ENCODE results near the gene DAPK1.

DNA sequence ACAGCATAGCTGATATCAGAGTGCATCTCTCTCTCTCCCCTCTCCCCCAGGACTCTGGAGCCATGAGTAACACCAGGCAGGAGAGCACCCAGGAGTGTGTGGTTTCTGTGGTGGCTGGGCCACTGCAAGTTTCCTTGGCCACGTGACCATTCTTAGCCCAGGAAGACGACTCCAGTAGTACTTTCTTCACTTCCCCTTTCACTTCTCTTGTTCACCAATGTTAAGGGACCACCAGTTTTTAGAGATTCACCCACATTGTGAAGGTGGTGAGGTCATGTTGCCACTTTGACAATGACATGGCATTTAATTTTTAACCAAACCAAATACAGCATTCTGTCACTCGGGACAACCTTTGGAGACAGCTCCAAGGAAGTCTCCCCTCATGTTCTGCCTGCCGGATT, 17.9 kb upstream of the DAPK1 start:
- TF ChIP-seq, protein P1, sequence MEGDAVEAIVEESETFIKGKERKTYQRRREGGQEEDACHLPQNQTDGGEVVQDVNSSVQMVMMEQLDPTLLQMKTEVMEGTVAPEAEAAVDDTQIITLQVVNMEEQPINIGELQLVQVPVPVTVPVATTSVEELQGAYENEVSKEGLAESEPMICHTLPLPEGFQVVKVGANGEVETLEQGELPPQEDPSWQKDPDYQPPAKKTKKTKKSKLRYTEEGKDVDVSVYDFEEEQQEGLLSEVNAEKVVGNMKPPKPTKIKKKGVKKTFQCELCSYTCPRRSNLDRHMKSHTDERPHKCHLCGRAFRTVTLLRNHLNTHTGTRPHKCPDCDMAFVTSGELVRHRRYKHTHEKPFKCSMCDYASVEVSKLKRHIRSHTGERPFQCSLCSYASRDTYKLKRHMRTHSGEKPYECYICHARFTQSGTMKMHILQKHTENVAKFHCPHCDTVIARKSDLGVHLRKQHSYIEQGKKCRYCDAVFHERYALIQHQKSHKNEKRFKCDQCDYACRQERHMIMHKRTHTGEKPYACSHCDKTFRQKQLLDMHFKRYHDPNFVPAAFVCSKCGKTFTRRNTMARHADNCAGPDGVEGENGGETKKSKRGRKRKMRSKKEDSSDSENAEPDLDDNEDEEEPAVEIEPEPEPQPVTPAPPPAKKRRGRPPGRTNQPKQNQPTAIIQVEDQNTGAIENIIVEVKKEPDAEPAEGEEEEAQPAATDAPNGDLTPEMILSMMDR (IDR thresholded peaks at IDR 0.05) = no peak
- no peak for TF ChIP-seq POLR2A (IDR thresholded peaks at IDR 0.05)
